Activated T-helper 1 cell treated with anti-CD3 and anti-CD28 coated beads, Interleukin-2, amount 50 U/mL, for 16 hours (primary cell): ENCODE results near the gene GALNT12.

Source experiments
- DNase-seq, 2 donors: peaks; one replicate each; pipeline ENCODE4 v3.0.0-alpha.2; 2020; ENCODE audit warnings: low read depth in 1 of 2, low spot score in 1 of 2

Gene GALNT12

GRCh38 chr9:98830554-98830953 is 23.1 kb downstream of the GALNT12 start:
- DNase-seq = no peak

DNA sequence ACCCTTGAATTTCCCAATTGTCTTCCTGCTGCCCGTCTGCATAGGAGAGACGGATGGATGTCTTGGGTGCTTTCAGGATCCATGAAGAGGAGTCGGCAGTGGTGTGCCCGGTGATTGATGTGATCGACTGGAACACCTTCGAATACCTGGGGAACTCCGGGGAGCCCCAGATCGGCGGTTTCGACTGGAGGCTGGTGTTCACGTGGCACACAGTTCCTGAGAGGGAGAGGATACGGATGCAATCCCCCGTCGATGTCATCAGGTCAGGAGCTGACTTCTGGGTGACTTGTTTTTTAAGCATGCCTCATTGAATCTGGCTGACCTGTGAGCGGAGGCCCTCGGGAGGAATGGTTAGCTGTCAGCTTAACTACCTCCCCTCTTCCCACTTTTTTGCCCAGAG is 24.2 kb downstream of the GALNT12 start:
- DNase-seq = no peak

GRCh38 chr9:98832768-98833089 is 25.3 kb downstream of the GALNT12 start:
- no peak for DNase-seq

- DNase-seq = no peak
Observed at GRCh38 chr9:98833090-98833956, 25.9 kb downstream of the GALNT12 start.

- no peak for DNase-seq
Observed at GRCh38 chr9:98834386-98834785, 26.9 kb downstream of the GALNT12 start.

DNA sequence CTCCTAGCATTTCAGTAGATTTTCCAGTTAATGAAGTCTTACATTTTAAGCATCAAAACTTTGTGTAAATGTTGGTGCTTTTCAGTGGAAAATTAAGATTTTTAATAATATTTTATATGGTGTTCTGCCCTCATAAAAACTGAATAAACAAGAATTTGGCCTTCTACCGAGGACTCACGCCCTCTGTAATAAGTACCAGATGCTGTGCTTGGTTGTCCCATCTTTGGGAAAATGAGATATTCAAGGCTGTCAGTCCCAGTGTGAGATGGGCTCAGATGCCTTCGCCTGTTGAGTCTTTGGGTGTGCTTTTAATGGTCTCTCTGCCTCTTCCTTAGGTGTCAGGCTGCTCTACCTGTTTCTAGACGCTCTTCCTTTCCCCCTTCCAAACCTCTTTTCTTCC is 28.7 kb downstream of the GALNT12 start:
- DNase-seq = no peak

- no peak for DNase-seq
Observed at GRCh38 chr9:98837516-98837915, 30.0 kb downstream of the GALNT12 start.

DNA sequence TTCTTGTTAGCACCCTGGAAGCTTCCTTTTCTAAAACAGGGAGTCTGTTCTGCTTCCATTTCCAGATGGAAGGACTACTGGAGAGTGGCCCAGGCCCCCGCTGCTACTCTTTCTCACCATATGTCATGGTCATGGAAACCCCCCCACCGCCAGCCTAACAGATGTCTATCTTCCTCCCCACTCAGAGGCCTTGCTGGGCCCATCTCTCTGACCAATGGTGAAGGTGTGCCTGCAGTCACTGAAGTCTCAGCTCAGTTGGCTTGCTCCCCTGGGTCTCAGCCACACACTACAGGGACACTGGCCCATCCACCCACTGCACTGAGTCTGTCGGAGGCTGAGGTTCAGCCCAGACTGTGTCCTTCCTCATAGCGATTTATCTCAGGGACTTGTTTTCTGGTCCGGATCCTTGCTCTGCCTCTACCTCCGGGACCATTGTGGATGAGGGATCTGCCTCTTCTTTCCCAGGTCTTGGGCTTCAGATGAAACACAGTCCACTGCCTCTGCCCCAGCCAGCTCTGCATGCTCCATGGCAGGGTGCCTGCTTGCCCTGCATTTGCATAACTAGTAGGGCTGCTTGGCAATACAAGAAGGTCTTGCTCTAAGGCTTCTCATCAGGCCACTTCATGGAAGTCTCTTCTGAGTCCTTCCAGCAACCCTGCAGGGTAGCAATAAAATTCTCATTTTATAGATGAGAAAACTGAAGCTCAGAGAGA is 30.8 kb downstream of the GALNT12 start:
- DNase-seq = no peak

DNA sequence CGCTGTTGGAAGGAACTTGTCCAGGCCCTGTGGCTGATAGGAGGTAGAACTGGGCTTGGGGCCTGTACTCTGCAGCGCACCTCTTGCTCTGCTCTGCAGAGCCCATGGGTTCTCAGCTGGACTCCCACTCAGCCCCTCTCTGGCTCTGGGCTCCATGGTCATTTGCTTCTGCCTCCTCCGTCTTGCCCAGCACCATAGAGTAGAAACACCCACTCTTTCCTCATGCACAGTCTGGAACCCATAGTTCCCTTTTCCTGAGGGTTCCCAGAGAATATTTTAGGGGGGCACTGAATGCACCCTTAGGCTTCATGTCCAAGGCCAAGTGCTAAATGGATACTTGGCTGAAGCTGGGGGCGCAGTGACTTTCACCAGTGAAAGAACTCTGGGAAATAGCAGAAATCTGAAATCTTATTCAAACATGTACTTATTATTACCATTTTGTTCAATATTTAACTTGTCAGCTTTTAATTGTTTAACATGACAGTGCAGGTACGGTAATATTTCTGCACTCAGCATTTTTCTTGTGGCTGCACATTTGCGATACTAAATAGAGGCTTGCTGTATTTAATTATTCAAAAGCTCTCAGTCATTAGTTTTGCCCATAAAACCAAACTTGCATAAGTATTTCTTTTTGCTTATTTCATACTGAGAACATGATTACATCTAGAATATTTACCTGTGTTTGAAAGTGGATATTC is 31.5 kb downstream of the GALNT12 start:
- DNase-seq = no peak

DNA sequence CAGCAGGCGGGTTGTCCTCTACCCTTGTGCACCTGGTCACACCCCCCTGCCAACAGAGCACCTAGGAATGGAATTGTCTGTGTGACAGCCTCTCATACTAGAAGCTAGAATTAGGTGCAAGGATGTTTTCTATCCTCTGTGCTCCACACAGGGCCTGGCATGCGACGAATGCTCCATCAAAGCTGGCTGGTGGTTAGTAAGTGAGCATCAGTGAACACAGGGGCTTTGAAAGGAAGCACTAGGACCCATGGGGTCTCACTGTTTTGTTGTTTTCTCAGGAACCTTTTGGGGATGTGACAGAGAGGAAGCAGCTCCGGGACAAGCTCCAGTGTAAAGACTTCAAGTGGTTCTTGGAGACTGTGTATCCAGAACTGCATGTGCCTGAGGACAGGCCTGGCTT is 32.3 kb downstream of the GALNT12 start:
- DNase-seq = no peak

DNA sequence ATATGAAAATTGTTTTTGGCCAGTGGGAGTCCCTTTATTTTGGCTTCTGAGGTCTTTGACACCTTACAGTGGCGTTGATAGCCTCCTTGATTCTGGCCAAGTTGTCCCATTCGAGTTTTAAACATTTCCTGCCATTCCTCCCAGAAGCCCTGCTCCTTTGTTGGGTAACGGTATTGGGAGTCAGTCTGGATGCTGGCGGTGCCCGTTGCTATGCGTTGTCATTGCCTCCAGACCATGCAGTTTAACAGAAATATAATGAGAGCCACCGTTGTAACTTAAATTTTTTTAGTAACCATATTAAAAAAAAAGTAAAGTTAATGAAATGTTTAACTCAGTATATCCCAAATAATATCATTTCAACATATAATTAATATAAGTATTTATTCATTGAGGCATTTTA is 35.0 kb downstream of the GALNT12 start:
- DNase-seq = no peak

GRCh38 chr9:98846081-98846480 is 38.6 kb downstream of the GALNT12 start:
- DNase-seq = no peak

- DNase-seq = no peak
Observed at GRCh38 chr9:98846879-98847278, 39.4 kb downstream of the GALNT12 start.

DNA sequence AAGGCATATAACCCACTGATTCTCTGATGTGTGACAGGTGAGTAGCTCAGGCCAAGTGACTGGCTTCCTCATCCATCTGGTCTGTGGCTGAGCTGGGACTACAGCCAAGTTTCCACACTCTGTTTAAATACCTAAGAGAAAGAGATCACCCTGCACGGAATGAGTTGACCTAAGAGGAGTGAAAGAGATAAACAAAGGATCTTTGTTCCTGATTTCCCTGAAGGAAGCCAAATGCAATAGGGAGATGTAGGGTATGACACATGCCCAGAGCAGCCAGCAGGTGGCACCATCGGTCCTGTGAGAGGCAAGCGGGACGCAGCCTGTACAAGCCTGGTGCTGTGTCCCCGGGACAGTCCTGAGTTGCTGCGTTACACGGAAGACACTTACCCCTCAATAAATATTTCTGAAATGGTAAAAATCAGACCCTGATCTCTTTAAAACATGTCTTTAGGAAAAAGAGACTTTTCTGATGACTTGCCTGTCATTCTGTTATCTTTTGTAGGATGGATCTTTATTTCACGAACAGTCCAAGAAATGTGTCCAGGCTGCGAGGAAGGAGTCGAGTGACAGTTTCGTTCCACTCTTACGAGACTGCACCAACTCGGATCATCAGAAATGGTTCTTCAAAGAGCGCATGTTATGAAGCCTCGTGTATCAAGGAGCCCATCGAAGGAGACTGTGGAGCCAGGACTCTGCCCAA is 41.1 kb downstream of the GALNT12 start:
- peak; percentile 51 to 61 for DNase-seq

DNA sequence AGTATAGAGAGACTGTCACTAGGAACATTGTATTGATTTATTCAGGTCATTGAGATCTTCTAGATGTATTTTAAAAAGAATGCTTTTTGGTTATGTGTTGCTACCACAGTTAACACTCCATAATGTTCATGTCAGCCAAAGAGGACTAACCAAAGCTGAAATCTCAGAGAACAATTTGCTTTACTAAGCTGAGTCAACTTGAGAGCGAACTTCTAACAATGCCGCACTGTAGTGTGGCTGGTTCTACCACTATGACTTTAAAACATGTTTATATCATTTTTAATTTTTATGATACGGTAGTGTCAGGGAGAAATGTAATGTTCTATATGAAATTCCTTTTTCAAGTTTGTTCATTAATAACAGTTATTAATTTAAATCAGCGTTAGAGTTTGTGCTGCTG is 42.1 kb downstream of the GALNT12 start:
- no peak for DNase-seq

GRCh38 chr9:98850851-98851729 is 43.6 kb downstream of the GALNT12 start:
- no peak for DNase-seq

- no peak for DNase-seq
Observed at GRCh38 chr9:98851730-98852459, 44.4 kb downstream of the GALNT12 start.

DNA sequence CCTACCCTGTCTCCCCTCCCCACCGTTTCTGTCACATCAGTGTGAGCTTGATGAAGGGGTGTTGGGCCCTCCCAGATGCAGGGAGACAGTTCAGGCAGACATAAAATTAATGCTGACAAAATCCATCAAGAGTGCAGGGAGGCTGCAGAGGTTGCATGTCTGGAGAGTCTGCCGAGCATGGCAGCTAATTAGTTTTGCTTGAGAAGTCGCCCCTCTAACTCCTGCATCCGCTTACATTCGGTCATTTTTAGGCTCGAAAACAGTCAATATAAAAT is 44.9 kb downstream of the GALNT12 start:
- no peak for DNase-seq

DNA sequence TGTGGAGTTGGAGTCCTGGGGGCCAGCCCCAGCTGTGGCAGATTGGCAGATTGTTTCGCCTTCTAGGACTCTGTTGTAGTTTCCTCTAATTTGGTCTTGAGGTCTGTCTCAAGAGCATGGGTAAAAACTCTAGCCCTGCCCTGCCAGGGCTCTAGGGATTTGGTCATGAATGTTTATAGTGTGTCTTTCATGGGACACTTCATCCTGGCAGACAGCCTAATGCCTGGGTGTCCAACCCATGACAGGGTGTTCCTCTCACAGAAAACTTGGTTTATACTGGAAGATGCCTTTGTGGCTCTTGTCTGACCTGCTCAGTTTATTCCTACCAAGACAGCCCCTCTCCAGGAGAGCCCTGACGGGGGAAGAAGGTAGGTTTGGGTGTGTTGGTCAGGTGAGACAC is 45.5 kb downstream of the GALNT12 start:
- DNase-seq = no peak

DNA sequence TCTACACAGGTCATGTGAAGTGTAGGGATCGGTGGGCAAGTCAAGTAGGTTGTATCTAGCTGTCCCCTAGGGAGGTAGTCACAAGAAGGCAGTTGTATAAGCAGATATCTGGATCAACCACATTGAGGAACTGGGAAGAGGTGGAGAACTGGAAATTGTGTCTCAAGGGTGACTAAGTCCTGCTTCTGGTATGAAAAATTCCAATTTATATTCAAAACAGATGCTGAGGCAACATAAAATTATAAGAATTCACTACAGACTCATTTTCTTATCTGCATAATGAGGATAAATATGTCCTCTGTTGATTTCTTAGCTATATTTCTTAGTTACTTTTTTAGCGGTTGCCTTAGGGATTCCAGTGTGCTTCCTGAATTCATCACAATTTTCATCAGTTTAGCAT is 46.8 kb downstream of the GALNT12 start:
- no peak for DNase-seq
